GM19397 (cell line): ENCODE data around the gene SLC39A3.
"Not testable (repeated sequence)": the region's sequence is repeated elsewhere in the genome, so short reads cannot be mapped to it uniquely, and the experiment has no call there.

Experiments used
- ATAC-seq: cut with Tn5 transposase; IDR thresholded peaks from one replicate; pipeline ENCODE4 v1.9.1; 2021; ENCODE audit warnings: mild to moderate bottlenecking, moderate library complexity; ENCODE audit not compliant: unreplicated experiment

Gene SLC39A3

GRCh38 chr19:2723747-2724146 is 16.1 kb downstream of the SLC39A3 start:
- no peak for ATAC-seq

- ATAC-seq = no peak
Measured at GRCh38 chr19:2723345-2723715, 16.5 kb downstream of the SLC39A3 start.

DNA sequence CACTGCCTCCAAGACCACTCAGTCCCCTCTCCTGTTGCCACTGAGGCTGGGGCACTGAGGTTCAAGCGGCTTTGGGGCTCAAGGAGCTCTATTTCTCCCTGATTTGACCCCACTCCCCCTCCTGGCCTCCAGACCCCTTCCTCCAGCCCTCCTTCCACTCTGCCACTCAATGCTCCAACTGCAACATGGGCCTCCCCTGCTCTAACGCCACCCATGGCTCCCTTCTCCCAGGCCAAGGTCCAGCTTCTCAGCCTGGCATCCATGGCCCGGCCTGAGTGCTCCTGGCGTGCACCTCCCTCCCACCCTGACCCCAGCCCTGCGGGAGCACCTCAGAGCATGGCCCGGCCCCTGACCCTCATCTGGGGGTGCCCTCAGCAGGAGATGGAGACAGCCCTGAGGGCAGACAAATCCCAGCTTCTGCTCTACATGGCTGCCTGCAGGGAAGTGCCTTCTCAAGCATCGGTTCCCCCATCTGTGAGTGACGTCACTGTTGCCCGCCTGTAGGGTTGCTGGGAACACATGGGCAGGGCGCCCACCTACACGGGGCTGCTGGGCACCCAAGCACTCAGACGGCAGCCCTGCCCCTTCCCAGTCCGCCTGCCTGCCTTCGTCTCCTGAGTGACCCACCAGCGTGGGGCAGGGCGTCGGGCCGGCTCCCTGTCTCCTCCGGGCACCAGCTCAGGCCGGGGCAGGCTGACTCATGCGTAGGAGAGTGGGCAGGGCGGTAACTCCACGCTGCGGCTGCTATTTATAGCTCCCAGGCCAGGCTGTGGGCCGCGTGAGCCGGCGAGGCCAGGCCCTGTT is 17.1 kb downstream of the SLC39A3 start:
- no peak for ATAC-seq

DNA sequence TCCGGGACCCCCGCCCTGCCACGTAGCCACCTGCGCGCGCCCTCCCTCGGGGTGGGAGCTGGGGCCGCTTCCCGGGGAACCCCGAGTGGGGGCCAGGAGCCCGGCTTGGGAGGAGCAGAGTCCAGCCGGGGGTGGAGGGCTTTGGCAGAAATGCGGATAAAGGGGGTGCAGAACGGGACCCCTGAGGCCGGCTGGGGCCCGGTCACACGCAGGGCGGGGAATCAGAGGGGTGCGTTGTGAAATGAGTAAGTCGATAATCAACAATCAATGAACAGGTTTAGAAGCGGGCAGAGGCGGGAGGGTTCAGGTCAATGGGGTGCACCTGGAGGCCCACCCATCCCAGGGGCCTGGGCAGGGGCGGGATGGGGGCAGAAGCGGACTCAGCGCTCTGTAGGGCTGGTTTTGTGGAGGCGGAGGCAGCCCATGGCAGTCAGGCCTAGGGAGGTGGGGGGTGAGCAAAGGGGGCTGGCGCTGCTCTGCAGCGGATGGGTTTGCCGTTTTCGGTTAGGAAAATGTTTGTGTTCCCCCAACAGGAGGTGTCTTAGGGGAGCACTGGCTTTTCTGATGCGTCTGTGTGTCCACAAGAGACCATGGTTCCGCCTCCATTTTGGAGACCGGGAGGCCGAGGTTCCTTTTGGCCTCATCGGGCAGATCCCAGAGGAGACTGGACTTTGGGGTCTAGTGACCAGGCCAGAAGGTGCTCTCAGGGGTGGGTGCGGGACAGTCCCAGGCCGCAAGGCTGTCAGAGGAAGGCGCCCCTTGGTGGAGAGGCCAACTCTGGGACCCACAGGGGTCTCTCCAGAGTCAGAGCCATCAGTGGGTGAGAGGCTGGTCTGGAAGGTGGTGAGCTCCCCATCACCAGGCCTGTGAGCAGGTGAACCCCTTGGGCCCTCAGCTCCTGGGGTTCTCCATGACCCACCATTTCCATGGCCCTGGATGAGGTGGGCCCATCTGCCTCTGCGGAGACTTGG is 18.0 kb downstream of the SLC39A3 start:
- ATAC-seq = no peak

- no peak for ATAC-seq
Measured at GRCh38 chr19:2720777-2721569, 18.8 kb downstream of the SLC39A3 start, which contains the start of gene DIRAS1. Gene DIRAS1, minus strand, starts transcription at chr19:2721372. Its CDS starts 3,566 bp downstream, at chr19:2717806.

DNA sequence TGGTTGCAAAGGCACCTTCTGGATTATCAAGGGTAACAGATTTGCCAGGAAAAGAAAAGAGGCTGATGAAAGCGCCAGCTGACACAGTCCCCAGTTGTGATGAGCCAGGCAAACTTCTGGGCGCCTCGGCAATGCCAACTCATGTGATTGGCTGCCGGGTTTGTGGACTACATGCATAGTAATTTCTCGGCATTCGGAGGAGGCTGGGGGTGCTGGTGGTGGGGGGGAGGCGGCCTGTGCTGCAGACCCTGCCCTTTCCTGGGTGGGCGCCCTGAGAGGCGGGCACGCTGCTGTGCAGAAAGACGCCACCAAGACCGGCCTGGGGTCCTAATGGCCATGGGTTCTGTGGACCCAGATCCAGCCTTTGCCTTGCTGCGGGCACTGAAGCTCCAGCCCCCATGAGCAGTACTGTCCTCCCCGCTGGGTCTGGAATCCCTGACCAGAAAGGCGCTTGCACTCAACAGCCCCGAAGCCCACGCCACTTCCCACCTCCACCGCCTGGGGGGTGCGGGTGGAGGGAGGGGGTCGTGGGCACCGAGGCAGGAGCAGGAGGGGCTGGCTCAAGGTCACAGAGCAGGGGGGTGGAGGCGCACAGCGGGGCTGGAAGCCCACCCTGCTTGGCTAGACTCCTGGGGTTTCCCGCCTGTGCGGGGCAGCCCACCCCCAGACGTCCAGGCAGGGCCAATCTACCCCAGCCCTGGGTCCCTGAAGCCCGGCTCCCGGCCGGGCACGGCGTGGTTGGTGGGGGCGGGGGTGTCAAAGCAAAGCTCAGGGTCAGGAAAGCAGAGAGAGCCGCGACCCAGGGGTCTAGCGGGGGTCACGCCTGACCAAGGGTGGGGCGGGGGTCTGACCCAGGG is 19.7 kb downstream of the SLC39A3 start:
- ATAC-seq = no peak

GRCh38 chr19:2719232-2719735 is 20.5 kb downstream of the SLC39A3 start:
- no peak for ATAC-seq

- no peak for ATAC-seq
Measured at GRCh38 chr19:2717638-2718541, 21.9 kb downstream of the SLC39A3 start.

- ATAC-seq = no peak
Measured at GRCh38 chr19:2716722-2717637, 22.8 kb downstream of the SLC39A3 start.

- ATAC-seq = no peak
Measured at GRCh38 chr19:2716275-2716650, 23.6 kb downstream of the SLC39A3 start.

DNA sequence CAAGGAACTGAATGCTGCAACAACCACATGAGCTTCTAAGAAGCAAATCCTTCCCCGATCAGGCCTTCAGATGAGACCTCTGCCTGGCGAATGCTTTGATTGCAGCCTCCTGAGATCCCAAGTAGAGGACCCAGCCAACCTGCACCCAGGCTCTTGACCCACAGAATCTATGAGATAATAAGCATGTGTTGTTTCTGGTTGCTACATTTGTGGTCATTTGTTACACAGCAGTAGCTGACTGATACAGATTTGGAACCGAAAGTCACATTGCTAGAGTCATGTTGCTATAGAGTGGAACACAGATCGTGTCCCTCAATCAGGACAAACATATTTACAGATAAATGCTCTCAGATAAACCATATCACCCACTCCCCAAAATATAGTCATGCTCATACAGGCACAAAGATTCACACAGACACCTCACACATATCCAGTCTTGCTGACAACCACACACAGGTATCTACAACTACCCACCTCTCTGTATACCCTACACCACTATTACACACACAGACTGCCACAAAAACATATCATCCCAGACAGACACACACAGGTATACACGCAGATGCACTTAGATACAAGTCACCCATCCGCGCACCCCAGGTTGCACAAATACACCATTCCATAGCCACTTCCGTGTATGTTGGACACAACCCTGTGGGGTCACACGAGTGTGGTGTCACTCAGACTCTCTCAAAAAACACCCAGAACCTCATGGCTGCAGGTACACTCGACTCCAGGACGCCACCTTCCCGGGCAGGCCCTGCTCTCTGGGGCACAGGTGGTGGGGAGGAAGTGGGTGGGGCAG is 24.1 kb downstream of the SLC39A3 start:
- no peak for ATAC-seq

DNA sequence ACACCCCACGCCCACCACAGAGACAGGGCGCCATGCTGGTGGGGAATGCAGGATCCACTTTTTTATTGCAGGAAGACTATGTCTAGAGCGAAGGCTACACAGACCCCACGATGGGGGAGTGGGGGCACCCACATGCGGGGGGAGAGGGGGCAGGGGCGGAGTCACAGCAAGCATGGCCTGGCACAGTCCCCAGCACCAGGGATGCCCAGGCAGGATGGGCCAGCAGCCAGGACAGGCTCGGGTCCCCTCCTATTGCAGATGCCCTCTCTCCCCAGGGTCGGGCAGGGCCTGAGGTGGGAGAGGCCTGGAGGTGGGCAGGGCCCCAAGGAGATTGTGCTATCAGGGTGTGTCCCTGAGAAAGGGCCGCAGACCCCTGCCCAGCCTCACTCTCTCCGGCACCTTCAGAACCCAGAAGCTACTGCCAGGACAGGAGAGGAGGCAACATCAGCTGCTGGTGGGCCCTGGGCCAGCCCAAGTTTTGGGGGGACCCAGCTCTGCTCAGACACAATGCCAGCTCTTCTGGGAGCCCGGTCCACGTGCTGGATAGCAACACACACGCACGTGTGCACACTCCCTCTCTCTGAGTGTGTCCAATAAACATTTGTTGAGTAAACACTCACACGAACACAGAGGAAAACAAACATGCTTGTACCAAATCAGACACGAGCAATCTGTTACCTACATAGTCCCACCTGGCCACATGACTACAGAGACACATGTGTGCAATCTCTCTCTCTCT is 25.1 kb downstream of the SLC39A3 start:
- no peak for ATAC-seq

DNA sequence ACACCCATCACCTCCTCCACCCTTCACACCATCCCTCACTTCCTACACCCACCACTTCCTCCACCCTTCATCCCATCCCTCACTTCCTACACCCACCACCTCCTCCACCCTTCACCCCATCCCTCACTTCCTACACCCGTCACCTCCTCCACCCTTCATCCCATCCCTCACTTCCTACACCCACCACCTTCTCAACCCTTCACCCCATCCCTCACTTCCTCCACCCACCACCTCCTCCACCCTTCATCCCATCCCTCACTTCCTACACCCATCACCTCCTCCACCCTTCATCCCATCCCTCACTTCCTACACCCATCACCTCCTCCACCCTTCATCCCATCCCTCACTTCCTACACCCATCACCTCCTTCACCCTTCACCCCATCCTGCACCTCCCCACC is 25.7 kb downstream of the SLC39A3 start:
- ATAC-seq = not testable (repeated sequence)

GRCh38 chr19:2713170-2713569 is 26.6 kb downstream of the SLC39A3 start:
- not testable (repeated sequence) for ATAC-seq

DNA sequence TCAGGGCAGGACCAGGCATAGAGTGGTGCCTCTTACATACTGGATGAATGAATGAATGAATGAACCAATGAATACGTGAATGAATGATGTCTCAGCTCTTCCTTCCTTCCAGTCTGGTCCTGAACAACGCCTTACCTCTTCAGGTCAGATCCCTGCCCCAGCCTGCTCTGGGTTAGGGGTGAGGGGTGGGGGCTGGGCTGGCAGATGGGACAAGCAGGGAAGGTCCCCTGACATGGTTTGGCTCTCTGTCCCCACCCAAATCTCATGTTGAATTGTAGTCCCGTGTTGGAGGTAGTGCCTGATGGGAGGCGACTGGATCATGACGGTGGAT is 28.0 kb downstream of the SLC39A3 start:
- no peak for ATAC-seq

GRCh38 chr19:2711172-2711874 is 28.5 kb downstream of the SLC39A3 start:
- ATAC-seq = no peak
